GM18519 (cell line): ENCODE measurements around the gene DOP1A.
A peak's percentile ranks its signal among the peaks of the same experiment; 100 is the strongest.
"Not testable (repeated sequence)": the region's sequence is repeated elsewhere in the genome, so short reads cannot be mapped to it uniquely, and the experiment has no call there.

Source experiments
- ATAC-seq: cut with Tn5 transposase; IDR thresholded peaks from one replicate; pipeline ENCODE4 v1.9.1; 2021; ENCODE audit warnings: mild to moderate bottlenecking, moderate library complexity; ENCODE audit not compliant: unreplicated experiment, low FRiP score

DOP1A gene

DNA sequence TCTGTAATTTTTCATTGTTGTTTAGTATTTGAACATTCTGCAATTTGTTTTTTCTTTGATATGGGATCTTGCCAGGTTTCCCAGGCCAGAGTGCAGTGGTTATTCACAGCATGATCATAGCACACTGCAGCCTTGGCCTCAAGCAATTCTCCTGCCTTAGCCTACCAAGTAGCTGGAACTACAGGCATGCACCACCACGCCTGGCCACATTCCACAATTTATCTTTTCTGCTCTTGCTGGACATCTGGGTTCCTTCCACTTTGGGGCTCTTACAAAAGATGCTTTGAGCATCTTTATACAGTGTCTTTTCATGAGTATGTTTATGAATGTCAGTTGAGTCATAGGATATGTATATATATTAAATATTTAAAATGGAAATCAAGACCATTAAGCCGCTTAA lies 83.6 kb downstream of the DOP1A start:
- ATAC-seq = no peak

DNA sequence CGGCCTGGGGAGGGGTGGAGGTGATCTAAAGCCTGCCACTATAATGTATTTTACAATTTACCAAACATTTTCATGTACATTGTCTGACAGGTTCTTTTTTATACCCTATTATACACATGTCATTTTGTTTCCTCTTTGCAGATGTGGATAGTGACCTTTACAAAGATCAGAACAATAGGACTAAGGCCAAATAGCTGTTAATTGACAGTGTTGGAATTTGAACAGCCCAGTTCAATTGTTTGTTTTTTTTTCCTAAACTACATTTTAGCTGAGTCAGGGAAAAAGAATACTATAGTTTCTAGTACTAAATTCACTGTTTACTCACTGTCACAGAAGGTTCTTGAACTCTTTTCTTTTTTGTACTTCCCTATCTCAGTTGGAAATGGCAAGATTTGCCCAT lies 85.4 kb downstream of the DOP1A start:
- ATAC-seq = no peak

DNA sequence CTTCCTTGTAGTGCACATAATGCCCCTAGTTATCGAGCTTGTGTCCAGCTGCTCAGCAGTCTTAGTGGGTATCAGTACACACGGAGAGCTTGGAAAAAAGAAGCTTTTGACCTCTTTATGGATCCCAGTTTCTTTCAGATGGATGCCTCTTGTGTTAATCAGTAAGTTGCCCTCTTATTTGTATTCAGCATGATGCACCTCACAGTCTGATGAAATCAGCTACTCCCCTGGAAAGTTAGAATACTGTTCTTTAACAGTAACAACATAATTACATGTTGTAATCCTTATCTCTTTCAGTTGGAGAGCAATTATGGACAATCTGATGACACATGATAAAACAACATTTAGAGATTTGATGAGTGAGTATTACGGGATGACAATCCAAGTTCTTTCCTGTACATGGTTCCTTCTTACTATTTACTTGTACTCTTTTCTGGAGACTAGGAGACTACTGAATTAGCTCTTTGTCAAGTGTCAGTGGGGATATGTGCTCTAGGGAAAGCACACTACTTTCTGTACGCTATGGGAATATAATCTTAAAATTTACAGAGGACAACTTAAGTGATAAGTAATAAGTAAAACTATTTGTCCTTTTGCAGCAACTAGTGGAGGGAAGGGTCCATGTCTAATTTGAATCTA lies 86.5 kb downstream of the DOP1A start:
- no peak for ATAC-seq

GRCh38 chr6:83155794-83156193 lies 88.3 kb downstream of the DOP1A start:
- no peak for ATAC-seq

- no peak for ATAC-seq
These were observed 92.7 kb downstream of the DOP1A start for GRCh38 chr6:83160167-83160566.

DNA sequence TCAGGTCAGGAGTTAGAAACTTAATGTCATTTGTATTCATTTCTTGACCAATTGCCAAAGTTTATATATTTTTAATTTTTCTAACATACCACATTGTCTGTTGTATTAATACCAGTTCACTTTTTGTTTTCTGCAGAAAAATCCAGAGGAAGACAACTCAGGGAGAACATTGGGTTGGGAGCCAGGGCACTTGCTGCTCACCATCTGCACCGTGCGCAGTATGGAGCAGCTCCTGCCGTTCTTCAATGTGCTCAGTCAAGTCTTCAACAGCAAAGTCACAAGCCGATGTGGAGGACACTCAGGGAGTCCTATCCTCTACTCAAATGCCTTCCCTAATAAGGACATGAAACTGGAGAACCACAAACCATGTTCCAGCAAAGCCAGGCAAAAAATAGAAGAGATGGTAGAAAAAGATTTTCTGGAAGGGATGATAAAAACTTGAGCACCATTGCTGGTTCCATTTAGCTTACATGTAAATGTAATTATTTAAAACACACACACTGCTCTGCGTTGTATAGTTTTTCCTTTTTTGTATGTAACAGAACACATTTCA lies 100.3 kb downstream of the DOP1A start:
- ATAC-seq = no peak

GRCh38 chr6:83168556-83168955 lies 101.1 kb downstream of the DOP1A start:
- no peak for ATAC-seq

DNA sequence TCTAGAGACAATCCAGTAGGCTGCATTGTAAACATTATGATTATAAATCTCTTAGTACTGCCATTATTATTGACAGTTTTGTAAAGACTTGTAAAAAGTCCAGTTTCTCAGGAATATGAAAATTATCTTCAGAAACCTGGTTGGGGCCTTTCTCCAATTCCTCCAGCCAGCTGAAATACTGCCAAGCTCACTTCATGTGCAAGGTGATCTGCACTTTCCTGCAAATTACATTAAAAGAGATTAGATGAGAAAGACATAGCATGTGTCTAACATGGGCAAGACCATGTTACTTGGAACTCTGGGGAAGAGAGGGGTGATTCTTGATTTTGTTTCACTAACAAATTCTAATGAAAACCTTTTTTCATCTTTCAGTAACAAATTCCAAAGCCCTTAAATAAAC lies 101.6 kb downstream of the DOP1A start:
- ATAC-seq = no peak

DNA sequence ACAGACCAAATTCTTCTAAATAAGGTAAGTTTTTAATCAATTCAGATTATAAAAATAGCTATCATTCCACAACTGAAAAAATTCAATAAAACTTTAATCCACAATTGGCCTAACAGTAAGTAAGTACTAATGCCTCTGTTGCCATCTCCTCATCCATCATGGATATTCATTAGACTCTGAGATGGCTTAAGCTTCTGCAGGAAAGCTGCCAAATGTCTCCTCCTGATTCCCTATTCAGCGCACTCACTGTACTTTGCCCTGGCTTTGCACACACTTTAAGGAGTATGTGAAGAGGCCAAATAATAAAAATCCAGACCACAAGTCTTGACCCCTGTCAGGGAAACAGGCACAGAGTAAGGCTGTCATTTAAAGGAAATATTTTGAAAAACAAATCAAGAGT lies 102.0 kb downstream of the DOP1A start:
- no peak for ATAC-seq

DNA sequence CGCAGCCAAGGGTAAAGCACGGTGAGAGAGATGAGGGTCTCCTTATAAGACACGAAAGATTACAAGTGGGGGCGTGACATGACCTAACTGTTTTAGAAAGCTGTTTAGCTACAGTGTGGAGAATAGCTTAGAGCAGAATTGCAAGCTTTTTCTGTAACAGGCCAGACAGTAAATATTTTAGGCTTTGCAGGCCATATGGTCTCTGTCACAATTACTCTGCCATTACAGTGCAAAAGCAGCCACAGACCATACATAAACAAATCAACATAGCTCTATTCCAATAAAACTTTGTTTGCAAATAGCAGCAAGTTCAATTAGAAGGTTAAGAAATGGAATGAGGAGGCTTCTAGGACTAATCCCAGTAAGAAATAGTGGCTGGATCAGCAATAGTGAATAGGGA lies 108.8 kb downstream of the DOP1A start:
- no peak for ATAC-seq

DNA sequence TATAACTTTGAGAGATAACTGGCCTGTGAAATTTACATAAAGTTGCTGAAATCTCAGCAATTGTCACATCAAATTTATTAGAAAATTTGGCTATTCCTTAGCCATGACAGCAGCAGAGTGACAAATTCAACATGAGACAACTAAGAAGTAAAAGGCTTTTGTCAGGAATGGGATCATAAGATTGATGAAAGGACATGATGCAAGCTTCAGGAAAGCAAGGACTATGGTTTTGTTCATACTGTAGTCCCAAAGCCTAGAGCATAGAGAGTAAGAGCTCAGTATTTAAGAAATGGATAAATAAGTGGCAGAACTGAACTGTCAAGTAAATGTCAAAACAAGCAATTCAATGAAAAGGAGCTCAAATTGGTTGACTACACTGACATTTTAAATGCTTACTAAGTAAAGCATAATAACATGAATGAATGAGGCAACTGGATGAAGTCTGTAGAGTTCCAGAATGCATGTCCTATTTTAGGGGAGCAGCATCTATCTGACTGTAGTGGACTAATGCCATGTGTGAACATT lies 113.0 kb downstream of the DOP1A start:
- ATAC-seq = no peak

DNA sequence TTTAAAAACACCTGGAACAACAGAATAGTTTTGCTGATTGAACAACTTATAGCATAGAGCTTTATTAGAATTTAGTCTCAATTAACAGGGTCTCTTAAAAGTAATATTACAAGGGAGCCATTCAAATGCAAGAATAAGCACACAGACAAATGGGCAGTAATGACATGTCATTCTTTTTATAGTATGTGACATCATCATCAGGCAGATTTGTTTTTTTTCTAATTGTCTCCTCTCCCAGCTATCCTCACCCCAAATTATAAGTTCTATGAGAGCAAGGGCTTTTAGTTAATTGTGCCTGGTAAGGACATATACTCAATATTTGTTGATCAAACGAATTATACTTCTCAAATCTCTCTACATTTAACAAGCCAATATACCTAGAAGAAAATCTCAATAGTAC lies 114.6 kb downstream of the DOP1A start:
- ATAC-seq = no peak

GRCh38 chr6:83183082-83183828 lies 115.8 kb downstream of the DOP1A start:
- ATAC-seq = no peak

DNA sequence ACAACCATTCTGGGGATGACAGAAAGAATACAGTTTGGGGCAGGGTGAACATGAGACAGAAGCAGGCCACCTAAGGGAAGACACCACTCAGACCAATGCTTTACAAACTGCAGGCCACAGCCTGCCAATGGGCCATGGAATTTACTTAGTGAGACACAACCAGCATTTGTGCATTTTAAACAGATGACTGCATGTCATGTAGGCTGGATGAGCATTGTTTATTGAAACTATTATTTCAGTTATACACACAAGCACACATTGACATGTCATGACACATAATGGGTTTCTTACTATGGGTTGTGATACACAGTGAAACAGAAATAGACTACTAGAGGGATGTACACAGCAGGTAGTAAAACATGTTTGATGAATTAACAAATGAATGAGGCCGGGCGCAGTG lies 117.6 kb downstream of the DOP1A start:
- no peak for ATAC-seq

GRCh38 chr6:83188501-83188900 lies 121.0 kb downstream of the DOP1A start:
- ATAC-seq = no peak

- no peak for ATAC-seq
These were observed 123.2 kb downstream of the DOP1A start for GRCh38 chr6:83190626-83191025.

- not testable (repeated sequence) for ATAC-seq
These were observed 124.5 kb downstream of the DOP1A start for GRCh38 chr6:83191974-83192373.

- no peak for ATAC-seq
These were observed 125.0 kb downstream of the DOP1A start for GRCh38 chr6:83192456-83192855.

DNA sequence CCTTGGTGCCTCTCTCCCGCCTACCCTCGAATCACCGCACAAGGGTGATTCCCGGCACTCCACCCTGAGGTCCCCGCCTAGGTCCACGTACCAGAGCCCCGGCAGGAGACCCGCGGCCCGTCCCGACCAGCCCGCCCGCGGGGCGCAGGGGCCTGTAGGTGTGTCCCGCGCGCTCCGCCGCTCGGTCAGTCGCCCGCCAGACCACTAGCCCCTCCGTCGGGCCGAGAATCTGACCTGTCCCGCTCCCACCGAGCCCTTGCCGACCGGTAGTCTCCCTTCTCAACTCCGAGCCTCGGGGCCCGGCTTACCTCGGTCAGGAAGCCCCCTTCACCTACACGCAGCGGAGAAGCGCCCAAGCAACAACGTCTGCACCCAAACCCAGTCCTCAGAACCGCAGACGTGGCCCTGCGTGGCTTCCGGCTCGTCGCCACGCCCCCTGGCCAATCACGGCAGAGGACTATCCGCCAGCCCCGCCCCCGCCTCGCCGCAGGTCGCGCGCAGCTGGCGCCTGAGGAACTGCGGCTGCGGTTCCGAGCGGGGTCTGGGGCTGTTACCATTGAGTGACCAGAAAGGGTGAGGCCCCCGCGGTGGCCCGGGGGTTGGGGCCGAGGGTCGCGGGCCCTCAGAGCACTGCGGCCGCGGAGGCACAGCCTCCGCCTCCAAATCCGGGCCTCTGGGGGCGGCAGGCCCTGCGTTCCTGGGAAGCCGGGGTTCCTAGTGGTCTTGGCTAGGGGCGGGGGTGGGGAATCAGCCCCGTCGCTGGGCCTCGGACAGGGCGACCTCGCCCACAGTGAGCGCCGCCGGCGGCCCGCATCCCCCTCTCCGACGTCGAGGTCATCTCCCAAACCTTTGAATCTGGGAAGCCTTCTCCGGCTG lies 125.6 kb downstream of the DOP1A start, which contains the start of the genes PGM3 and RWDD2A:
Gene PGM3, minus strand, starts transcription at position 395 of the 876 bp plus-strand sequence. CDS start 2,253 bp downstream, outside the sequence.
Gene RWDD2A, plus strand, starts transcription at position 487 of the 876 bp plus-strand sequence. CDS start 1,095 bp downstream, outside the sequence.
- ATAC-seq = peak; percentile 93

DNA sequence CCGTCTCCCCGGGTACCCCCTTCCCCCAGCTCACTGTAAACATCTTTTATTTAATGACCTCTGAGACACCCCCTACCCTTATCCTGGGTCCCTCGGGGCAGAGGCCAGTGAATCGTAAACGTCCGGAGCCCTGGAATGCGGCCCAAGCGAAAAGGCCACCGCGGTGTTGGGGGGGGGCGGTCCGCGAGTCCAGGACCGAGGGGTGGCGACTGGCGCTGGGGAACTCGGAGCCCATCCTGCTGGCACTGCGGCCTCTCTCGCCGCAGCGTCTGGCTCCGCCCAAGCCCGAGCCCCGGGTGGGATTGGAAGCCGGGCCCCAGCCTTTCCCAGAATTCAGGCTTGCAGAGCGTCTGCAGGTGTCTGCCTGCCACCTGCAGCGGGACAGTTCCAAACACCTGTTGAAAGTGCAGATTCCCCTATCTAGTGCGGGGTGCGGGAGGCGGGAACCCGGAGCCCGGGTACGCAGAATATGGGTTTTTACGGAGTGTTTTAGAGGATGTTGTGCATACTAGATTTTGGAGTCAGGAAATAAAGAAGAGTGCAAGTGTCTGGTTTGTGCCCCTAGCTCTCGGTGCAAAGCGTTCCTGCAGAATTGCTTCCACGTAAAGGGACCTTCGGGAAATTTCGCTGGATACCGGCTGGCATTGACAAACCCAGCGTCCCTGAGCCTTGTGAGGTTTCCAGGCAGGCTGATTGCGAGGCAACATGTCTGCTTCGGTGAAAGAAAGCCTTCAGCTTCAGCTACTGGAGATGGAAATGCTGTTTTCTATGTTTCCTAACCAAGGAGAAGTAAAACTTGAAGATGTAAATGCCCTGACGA lies 126.5 kb downstream of the DOP1A start:
- ATAC-seq = no peak
